Limb (tissue), 2 donors: ENCODE measurements around the gene SGF29.
A peak's percentile ranks its signal among the peaks of the same experiment; 100 is the strongest.
"Not testable (repeated sequence)": the region's sequence is repeated elsewhere in the genome, so short reads cannot be mapped to it uniquely, and the experiment has no call there.

Experiments
- DNase-seq, 2 donors: peaks; one replicate each; pipeline ENCODE4 v3.0.0-alpha.2; 2016; ENCODE audit errors: extremely low spot score in 2 of 2

Gene SGF29

GRCh38 chr16:28563218-28563617 is 9.5 kb downstream of the SGF29 start:
- no peak for DNase-seq

GRCh38 chr16:28566233-28566925 is 12.7 kb downstream of the SGF29 start:
- DNase-seq = not testable (repeated sequence)

- DNase-seq = no peak
Measured at GRCh38 chr16:28567292-28567691, 13.6 kb downstream of the SGF29 start.

GRCh38 chr16:28569021-28569420 is 15.3 kb downstream of the SGF29 start:
- DNase-seq = no peak

- no peak for DNase-seq
Measured at GRCh38 chr16:28569968-28570752, 16.4 kb downstream of the SGF29 start.

- peak; percentile 64 to 73 for DNase-seq
Measured at GRCh38 chr16:28572696-28573510, 19.2 kb downstream of the SGF29 start.

GRCh38 chr16:28573738-28574718 is 20.3 kb downstream of the SGF29 start:
- no peak for DNase-seq

GRCh38 chr16:28574925-28575324 is 21.2 kb downstream of the SGF29 start:
- no peak for DNase-seq

- no peak for DNase-seq
Measured at GRCh38 chr16:28575446-28576109, 21.9 kb downstream of the SGF29 start.

- no peak for DNase-seq
Measured at GRCh38 chr16:28580726-28581315, 27.1 kb downstream of the SGF29 start.

- no peak for DNase-seq
Measured at GRCh38 chr16:28585674-28586073, 32.0 kb downstream of the SGF29 start.

- DNase-seq = no peak
Measured at GRCh38 chr16:28586466-28586865, 32.7 kb downstream of the SGF29 start.

- DNase-seq = no peak
Measured at GRCh38 chr16:28587386-28587785, 33.7 kb downstream of the SGF29 start.

GRCh38 chr16:28589069-28589468 is 35.3 kb downstream of the SGF29 start:
- DNase-seq = no peak

- DNase-seq = no peak
Measured at GRCh38 chr16:28589930-28590329, 36.2 kb downstream of the SGF29 start.

GRCh38 chr16:28590384-28591340 is 36.9 kb downstream of the SGF29 start:
- no peak for DNase-seq

GRCh38 chr16:28591355-28591754 is 37.6 kb downstream of the SGF29 start:
- no peak for DNase-seq

GRCh38 chr16:28592511-28592910 is 38.8 kb downstream of the SGF29 start:
- no peak for DNase-seq
